SU-DHL-6 (cell line): ENCODE results near the gene CSH1.
A peak's percentile ranks its signal among the peaks of the same experiment; 100 is the strongest.

Source experiments
- H2AFZ ChIP-seq: fragments of 200-600 bp; sonication (generic); 2 replicates; pipeline ENCODE4 v1.6.1; 2014; ENCODE audit warnings: low read depth, mild to moderate bottlenecking, moderate library complexity, mixed read lengths, antibody characterized with exemption, low read length; ENCODE audit not compliant: severe bottlenecking
- H3F3A ChIP-seq: fragments of 200-600 bp; shearing (Covaris generic); 2 replicates; pipeline ENCODE4 v1.6.0; 2016; ENCODE audit warnings: antibody characterized with exemption, mild to moderate bottlenecking; ENCODE audit not compliant: insufficient read depth
- H3K27ac ChIP-seq: fragments of 200-600 bp; sonication (generic); 2 replicates; pipeline ENCODE4 v1.5.1; 2016; ENCODE audit warnings: low read depth, mild to moderate bottlenecking, low read length, moderate library complexity, mixed read lengths
- H3K27me3 ChIP-seq: fragments of 200-600 bp; sonication (generic), shearing (Covaris generic); 2 replicates; pipeline ENCODE4 v1.6.0; 2014; ENCODE audit warnings: mild to moderate bottlenecking, low read length
- H3K36me3 ChIP-seq: fragments of 200-600 bp; sonication (generic); 2 replicates; pipeline ENCODE4 v1.6.1; 2014; ENCODE audit warnings: mild to moderate bottlenecking, low read length, mixed read lengths
- H3K4me2 ChIP-seq: fragments of 300-600, 200-600 bp; shearing (Covaris generic), sonication (generic); 2 replicates; pipeline ENCODE4 v1.6.0; 2014; ENCODE audit warnings: low read length, low read depth, mild to moderate bottlenecking; ENCODE audit not compliant: poor library complexity, severe bottlenecking
- H3K4me3 ChIP-seq: fragments of 200-600 bp; sonication (generic); 2 replicates; pipeline ENCODE4 v1.5.1; 2014; ENCODE audit warnings: antibody characterized with exemption, low read length, mild to moderate bottlenecking, mixed read lengths; ENCODE audit not compliant: insufficient read depth, poor library complexity, severe bottlenecking
- H3K79me2 ChIP-seq: fragments of 200-600 bp; sonication (generic); 2 replicates; pipeline ENCODE4 v1.6.1; 2014; ENCODE audit warnings: mild to moderate bottlenecking, low read length, moderate library complexity; ENCODE audit not compliant: insufficient read depth
- H3K9ac ChIP-seq: fragments of 200-600 bp; sonication (generic); 2 replicates; pipeline ENCODE4 v1.7.0; 2014; ENCODE audit warnings: mild to moderate bottlenecking, low read length
- H3K9me2 ChIP-seq: fragments of 200-600 bp; sonication (generic); replicated peaks from 2 replicates; pipeline ENCODE4 v1.6.1; 2014; ENCODE audit warnings: low read length; ENCODE audit not compliant: insufficient read depth
- H3K9me3 ChIP-seq: fragments of 200-600 bp; sonication (generic); 2 replicates; pipeline ENCODE4 v1.6.1; 2014; ENCODE audit warnings: low read length, mixed read lengths; ENCODE audit not compliant: insufficient read depth
- H4K20me1 ChIP-seq: fragments of 200-600 bp; sonication (generic); 2 replicates; pipeline ENCODE4 v1.6.1; 2014; ENCODE audit warnings: low read depth, mild to moderate bottlenecking, antibody characterized with exemption, low read length, moderate library complexity, mixed read lengths
- EZH2phosphoT487 ChIP-seq: fragments of 200-600 bp; sonication (generic), shearing (Covaris generic); conservative IDR thresholded peaks from 2 replicates; pipeline ENCODE4 v1.6.1; 2018; ENCODE audit warnings: mild to moderate bottlenecking, antibody characterized with exemption, low read length, moderate library complexity, mixed read lengths
- TF ChIP-seq, protein P1 (sequence below): fragments of 200-600 bp; sonication (generic); IDR thresholded peaks from one replicate; pipeline ENCODE4 v1.5.1; 2017; ENCODE audit warnings: antibody characterized with exemption, mild to moderate bottlenecking, low read length, moderate library complexity; ENCODE audit not compliant: insufficient read depth, poor library complexity, severe bottlenecking

Gene CSH1

DNA sequence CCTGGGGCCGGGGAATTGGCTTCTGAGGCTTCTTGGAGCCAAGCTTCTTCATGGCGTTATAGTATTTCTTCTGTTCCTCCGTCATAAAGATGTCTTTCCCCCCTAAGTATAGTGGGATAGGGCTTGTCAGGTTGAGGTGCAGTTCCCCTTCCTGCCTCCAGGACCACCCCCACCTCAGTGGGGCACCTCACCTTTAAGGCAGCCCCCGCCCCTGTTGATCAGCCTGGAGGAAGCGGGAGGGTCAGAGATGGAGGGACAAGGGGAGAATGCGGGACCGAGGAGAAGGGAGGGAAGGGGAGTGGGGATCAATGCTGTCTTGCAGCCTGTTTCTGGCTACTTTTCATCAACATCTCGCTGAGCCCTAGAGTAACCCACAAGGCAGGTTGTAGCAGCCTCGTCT lies 47.4 kb upstream of the CSH1 start:
- Histone ChIP-seq H3K36me3 (no peaks in the 10 kb centered on the region), H3K9me2 (no peaks in the 10 kb centered on the region), H4K20me1 (no peaks in the 10 kb centered on the region), H3K9me3 (no peaks in the 10 kb centered on the region), H3K79me2 (no peaks in the 10 kb centered on the region), H2AFZ (no peak overlapping the region), H3F3A (peaks cover 3% of the 10 kb centered on the region), H3K9ac (no peak overlapping the region), H3K27me3 (no peaks in the 10 kb centered on the region), H3K4me2 (no peak overlapping the region), H3K27ac (no peak overlapping the region), H3K4me3 (no peak overlapping the region)
- TF ChIP-seq, protein P1, sequence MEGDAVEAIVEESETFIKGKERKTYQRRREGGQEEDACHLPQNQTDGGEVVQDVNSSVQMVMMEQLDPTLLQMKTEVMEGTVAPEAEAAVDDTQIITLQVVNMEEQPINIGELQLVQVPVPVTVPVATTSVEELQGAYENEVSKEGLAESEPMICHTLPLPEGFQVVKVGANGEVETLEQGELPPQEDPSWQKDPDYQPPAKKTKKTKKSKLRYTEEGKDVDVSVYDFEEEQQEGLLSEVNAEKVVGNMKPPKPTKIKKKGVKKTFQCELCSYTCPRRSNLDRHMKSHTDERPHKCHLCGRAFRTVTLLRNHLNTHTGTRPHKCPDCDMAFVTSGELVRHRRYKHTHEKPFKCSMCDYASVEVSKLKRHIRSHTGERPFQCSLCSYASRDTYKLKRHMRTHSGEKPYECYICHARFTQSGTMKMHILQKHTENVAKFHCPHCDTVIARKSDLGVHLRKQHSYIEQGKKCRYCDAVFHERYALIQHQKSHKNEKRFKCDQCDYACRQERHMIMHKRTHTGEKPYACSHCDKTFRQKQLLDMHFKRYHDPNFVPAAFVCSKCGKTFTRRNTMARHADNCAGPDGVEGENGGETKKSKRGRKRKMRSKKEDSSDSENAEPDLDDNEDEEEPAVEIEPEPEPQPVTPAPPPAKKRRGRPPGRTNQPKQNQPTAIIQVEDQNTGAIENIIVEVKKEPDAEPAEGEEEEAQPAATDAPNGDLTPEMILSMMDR, result peak; percentile 16
- TF ChIP-seq EZH2phosphoT487, result no peak

DNA sequence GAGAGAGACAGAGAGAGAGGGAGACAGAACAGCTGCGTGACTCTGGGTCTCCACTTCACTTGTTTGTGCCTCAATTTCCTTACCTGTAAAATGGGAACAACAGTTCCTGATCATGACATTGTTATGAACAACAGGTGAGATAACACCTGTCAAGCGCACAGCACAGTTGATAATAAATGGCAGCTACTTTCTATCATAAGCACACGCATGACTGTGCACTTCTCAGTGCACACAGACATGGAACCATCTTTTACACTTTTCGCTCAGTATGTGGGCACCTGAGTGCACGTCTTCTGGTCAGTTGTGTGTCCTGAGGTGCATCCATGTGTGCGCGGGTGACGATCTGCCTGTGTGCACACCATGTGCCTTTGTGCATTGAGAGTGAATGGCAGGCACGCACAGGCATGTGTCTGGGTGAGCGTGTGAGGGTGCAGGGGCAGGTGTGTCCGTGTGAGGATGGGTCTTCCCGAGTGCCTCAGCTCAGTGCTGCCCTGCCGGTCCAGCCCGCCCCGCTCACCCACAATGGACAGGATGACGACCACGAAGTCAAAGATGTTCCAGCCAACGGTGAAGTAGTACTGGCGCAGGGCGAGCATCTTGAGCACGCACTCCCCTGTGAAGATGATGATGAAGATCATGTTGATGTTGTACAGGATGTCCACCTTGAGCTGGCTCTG lies 46.1 kb upstream of the CSH1 start:
- Histone ChIP-seq H3K9ac (no peak overlapping the region), H3K4me2 (no peak overlapping the region), H3K79me2 (no peaks in the 10 kb centered on the region), H3K4me3 (no peak overlapping the region), H3F3A (peaks cover 3% of the 10 kb centered on the region), H2AFZ (no peak overlapping the region), H3K9me2 (no peaks in the 10 kb centered on the region), H4K20me1 (no peaks in the 10 kb centered on the region), H3K27me3 (no peaks in the 10 kb centered on the region), H3K9me3 (no peaks in the 10 kb centered on the region), H3K36me3 (no peaks in the 10 kb centered on the region), H3K27ac (no peak overlapping the region)
- no peak for TF ChIP-seq EZH2phosphoT487
- TF ChIP-seq, protein P1, result no peak

DNA sequence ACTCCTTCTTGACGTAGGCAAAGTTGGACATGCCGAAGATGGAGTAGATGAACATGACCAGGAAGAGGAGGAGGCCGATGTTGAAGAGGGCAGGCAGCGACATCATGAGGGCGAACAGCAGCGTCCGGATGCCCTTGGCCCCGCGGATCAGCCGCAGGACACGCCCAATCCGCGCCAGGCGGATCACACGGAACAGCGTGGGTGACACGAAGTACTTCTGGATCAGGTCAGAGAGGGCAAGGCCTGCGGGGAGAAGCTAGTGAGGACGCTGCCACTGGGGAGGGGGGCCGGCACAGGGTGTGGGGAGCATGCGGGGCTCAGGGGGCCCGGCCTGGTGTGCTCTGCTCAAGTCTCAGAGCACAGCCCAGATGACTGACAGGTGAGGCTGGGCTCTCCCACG lies 45.4 kb upstream of the CSH1 start:
- Histone ChIP-seq H3K9ac (no peak overlapping the region), H3K4me2 (no peak overlapping the region), H3K36me3 (no peaks in the 10 kb centered on the region), H3K27me3 (no peaks in the 10 kb centered on the region), H3K9me2 (no peaks in the 10 kb centered on the region), H3F3A (peaks cover 7% of the 10 kb centered on the region), H3K4me3 (no peak overlapping the region), H3K79me2 (no peaks in the 10 kb centered on the region), H3K27ac (no peak overlapping the region), H4K20me1 (no peaks in the 10 kb centered on the region), H2AFZ (no peak overlapping the region), H3K9me3 (no peaks in the 10 kb centered on the region)
- TF ChIP-seq EZH2phosphoT487, result no peak
- TF ChIP-seq, protein P1, result no peak
